Measurements from ENCODE around the gene ARF1. TPM values are rescaled to one million over a fixed set of nuclear protein-coding genes. Genes with fewer than 3 reads are reported as not detected.

The ARF1 gene
- total RNA-seq (2021) (395 and 397 TPM in 2 replicates), Bru-seq, nascent RNA (percentile 95 among the genes with signal in this experiment), BruChase-seq, experiment 1, labeled RNA remaining after a 2-hour chase (percentile 95 among the genes with signal in this experiment), BruChase-seq, experiment 2, labeled RNA remaining after a 6-hour chase (percentile 98 among the genes with signal in this experiment)
- long read RNA-seq, transcript ARF1-213 (5 exons, 1,972 nt): minor isoform, 29 of 1,039 reads
- long read RNA-seq, transcript ARF1-201 (5 exons, 1,888 nt): major isoform, 917 of 1,039 reads
- long read RNA-seq, partial matches to known transcripts: 78 of 1,039 reads
- long read RNA-seq, other reads (novel, unspliced or antisense): 14 of 1,039 reads

DNA sequence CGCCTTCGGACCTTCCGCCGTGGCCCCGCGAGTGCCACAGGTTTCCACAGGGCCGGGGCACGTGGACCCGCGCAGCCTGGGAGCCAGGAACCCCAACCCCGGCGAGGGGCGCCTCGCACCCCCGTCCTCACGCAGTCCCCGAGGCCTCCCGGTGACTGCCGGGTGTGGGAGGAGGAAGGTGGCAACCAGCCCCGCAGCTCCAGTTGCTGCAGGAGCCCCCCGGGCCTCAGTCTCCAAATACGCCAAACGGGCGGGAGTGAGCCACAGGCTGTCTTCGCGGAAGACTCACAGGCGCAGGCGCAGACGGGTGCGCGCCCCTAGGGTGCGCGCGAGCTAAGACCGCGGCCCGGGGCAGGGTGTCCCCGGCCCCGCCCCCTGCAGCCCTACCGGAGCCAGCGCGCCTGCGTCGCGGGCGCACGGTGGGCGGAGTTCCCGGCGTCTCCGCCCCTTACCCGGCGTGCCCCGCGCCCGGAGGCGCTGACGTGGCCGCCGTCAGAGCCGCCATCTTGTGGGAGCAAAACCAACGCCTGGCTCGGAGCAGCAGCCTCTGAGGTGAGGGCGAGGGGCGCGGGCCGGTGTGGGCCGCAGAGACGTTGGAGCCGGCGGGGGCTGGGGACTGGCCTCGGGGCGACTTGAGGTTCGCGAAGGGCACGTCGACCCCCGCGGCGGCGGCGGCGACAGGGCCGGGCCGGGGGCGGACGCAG is at the start of gene ARF1:
TSS of gene ARF1 (plus strand) at position 495 of the 704 bp plus-strand sequence. CDS start 14,407 bp downstream, outside the sequence.
- ChIA-PET CTCF (interaction anchor here (1.0 kb wide), 1 partner anchor 83 kb away, joined by 3 read pairs; no protein-coding TSS in a partner anchor), POLR2A (ENCODE audit: low non-redundant PET) (interaction anchor here (0.6 kb wide), 1 partner anchor 17 kb away, joined by 3 read pairs; no protein-coding TSS in a partner anchor)
- DNase-seq (ENCODE audit: low spot score): peak; percentile 96
- H3K9me3 ChIP-seq (ENCODE audit: low read depth, low read length, poor library complexity, severe bottlenecking): no peaks in the 10 kb centered on the region
- H3K27ac ChIP-seq (ENCODE audit: low read depth, low read length, poor library complexity, severe bottlenecking): peak within 1 kb of the TSS; percentile 98
- intact Hi-C loops (cut with micrococcal nuclease; ENCODE audit: unreplicated experiment): no loop called here
- H3K27me3 ChIP-seq (replicated peaks; ENCODE audit: insufficient read depth, low read depth, low read length, poor library complexity): no peaks in the 10 kb centered on the region
- H3K4me1 ChIP-seq (ENCODE audit: insufficient read depth, low read length, poor library complexity, severe bottlenecking): peaks cover 25% of the 10 kb centered on the region
- peak within 1 kb of the TSS; percentile 98 for H3K4me3 ChIP-seq (ENCODE audit: low read depth, low read length, poor library complexity, severe bottlenecking)
- TF ChIP-seq EZH2 (IDR thresholded peaks at IDR 0.05; ENCODE audit: borderline replicate concordance, low read depth, low read length, poor library complexity, severe bottlenecking) (no peak), CTCF (conservative IDR thresholded peaks at IDR 0.05; ENCODE audit: low read depth, low read length) (no peak)
- H3K36me3 ChIP-seq (ENCODE audit: insufficient read depth, low read length, poor library complexity, severe bottlenecking): no peaks in the 10 kb centered on the region
- no TSS peak for BruUV-seq (replicated peaks)

DNA sequence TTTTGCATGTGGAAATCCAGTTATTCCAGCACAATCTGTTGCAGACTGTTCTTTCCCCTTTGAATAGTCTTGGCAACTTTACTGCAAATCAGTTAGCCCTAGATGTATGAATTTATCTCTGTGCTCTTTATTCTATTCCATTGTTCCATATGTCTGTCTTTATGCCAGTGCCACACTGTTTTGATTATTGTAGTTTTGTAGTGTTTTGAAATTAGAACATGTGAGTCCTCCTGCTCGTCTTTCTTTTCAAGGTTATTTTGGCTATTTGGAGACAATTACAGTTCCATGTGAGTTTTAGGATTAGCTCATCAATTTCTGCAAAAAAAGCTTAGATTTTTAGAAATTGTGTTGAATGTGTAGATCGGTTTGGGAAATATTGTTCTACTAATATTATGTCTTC is 49.1 kb upstream of the ARF1 start:
- POLR2A ChIA-PET (ENCODE audit: low non-redundant PET): no interaction called here
- H3K27ac ChIP-seq (ENCODE audit: low read depth, low read length, poor library complexity, severe bottlenecking): no peak overlapping the region
- no peak for TF ChIP-seq EZH2 (IDR thresholded peaks at IDR 0.05; ENCODE audit: borderline replicate concordance, low read depth, low read length, poor library complexity, severe bottlenecking)
- H3K4me1 ChIP-seq (ENCODE audit: insufficient read depth, low read length, poor library complexity, severe bottlenecking): peaks cover 4% of the 10 kb centered on the region
- peaks cover 13% of the 10 kb centered on the region for H3K27me3 ChIP-seq (replicated peaks; ENCODE audit: insufficient read depth, low read depth, low read length, poor library complexity)
- DNase-seq (ENCODE audit: low spot score): no peak
- no peak overlapping the region for H3K4me3 ChIP-seq (ENCODE audit: low read depth, low read length, poor library complexity, severe bottlenecking)
- no TSS peak for BruUV-seq (replicated peaks)
- H3K9me3 ChIP-seq (ENCODE audit: low read depth, low read length, poor library complexity, severe bottlenecking): no peaks in the 10 kb centered on the region
- intact Hi-C loops (cut with micrococcal nuclease; ENCODE audit: unreplicated experiment): no loop called here
- CTCF ChIA-PET: no interaction called here
- H3K36me3 ChIP-seq (ENCODE audit: insufficient read depth, low read length, poor library complexity, severe bottlenecking): no peaks in the 10 kb centered on the region

GRCh38 chr1:228034954-228035837 is 47.3 kb upstream of the ARF1 start:
- intact Hi-C loops (cut with micrococcal nuclease; ENCODE audit: unreplicated experiment): no loop called here
- H3K4me3 ChIP-seq (ENCODE audit: low read depth, low read length, poor library complexity, severe bottlenecking): no peak overlapping the region
- peaks cover 28% of the 10 kb centered on the region for H3K27me3 ChIP-seq (replicated peaks; ENCODE audit: insufficient read depth, low read depth, low read length, poor library complexity)
- DNase-seq (ENCODE audit: low spot score): no peak
- H3K36me3 ChIP-seq (ENCODE audit: insufficient read depth, low read length, poor library complexity, severe bottlenecking): no peaks in the 10 kb centered on the region
- ChIA-PET POLR2A (ENCODE audit: low non-redundant PET) (no interaction called here), CTCF (no interaction called here)
- H3K27ac ChIP-seq (ENCODE audit: low read depth, low read length, poor library complexity, severe bottlenecking): no peak overlapping the region
- H3K9me3 ChIP-seq (ENCODE audit: low read depth, low read length, poor library complexity, severe bottlenecking): no peaks in the 10 kb centered on the region
- peaks cover 4% of the 10 kb centered on the region for H3K4me1 ChIP-seq (ENCODE audit: insufficient read depth, low read length, poor library complexity, severe bottlenecking)
- no TSS peak for BruUV-seq (replicated peaks)
- TF ChIP-seq EZH2 (IDR thresholded peaks at IDR 0.05; ENCODE audit: borderline replicate concordance, low read depth, low read length, poor library complexity, severe bottlenecking): no peak
- no peak for TF ChIP-seq CTCF (conservative IDR thresholded peaks at IDR 0.05; ENCODE audit: low read depth, low read length)
